ENCODE data around the gene NEU3. TPM values are rescaled to one million over a fixed set of nuclear protein-coding genes. Genes with fewer than 3 reads are reported as not detected.
"Not testable (repeated sequence)": the region's sequence is repeated elsewhere in the genome, so short reads cannot be mapped to it uniquely, and the experiment has no call there.

The NEU3 gene
- total RNA-seq, 3 donors from 2014 or later, result 6.0 to 8.5 (median 6.7) TPM

- H3K4me1 ChIP-seq (ENCODE audit: low read depth), result no peaks in the 10 kb centered on the region
- H3K4me3 ChIP-seq, result no peak overlapping the region
- no peak for ATAC-seq
- H3K9me3 ChIP-seq, result no peaks in the 10 kb centered on the region
- DNase-seq, result no peak
- H3K36me3 ChIP-seq (ENCODE audit: low read depth), result peaks cover 7% of the 10 kb centered on the region
- intact Hi-C loops (cut with DNase I, micrococcal nuclease), result no loop called here
- no peak for TF ChIP-seq CTCF (IDR thresholded peaks at IDR 0.05)
Observed at GRCh38 chr11:74978041-74978440, 10.7 kb upstream of the NEU3 start.

DNA sequence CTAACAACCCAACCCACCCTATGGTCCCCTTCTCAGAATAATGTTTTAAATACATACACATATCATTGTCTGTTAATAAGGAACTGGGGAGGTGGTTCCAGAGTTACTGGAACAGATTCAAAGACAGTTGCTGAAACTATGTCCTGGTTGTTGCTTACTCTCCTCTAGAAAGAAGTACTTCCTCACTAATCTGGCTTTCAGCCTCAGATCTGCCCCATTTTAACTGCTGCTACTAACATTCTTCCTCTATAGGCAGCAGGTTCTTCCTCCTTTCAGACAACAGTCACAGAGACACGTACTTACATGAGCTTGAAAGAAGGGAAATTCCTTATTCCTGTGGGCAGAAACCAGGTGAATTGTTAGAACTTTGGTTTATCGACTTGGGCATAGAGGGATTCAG lies 8.1 kb upstream of the NEU3 start:
- intact Hi-C loops (cut with DNase I, micrococcal nuclease), result no loop called here
- DNase-seq (no peak), ATAC-seq (peak; percentile 24)
- Histone ChIP-seq H3K36me3 (ENCODE audit: low read depth) (peaks cover 7% of the 10 kb centered on the region), H3K4me3 (no peak overlapping the region), H3K4me1 (ENCODE audit: low read depth) (peaks cover 7% of the 10 kb centered on the region), H3K9me3 (no peaks in the 10 kb centered on the region)
- no peak for TF ChIP-seq CTCF (IDR thresholded peaks at IDR 0.05)

- peaks cover 7% of the 10 kb centered on the region for H3K36me3 ChIP-seq (ENCODE audit: low read depth)
- H3K4me1 ChIP-seq (ENCODE audit: low read depth), result peaks cover 7% of the 10 kb centered on the region
- DNase-seq, result no peak
- intact Hi-C loops (cut with DNase I, micrococcal nuclease), result no loop called here
- H3K9me3 ChIP-seq, result no peaks in the 10 kb centered on the region
- no peak for TF ChIP-seq CTCF (IDR thresholded peaks at IDR 0.05)
- no peak for ATAC-seq
- no peak overlapping the region for H3K4me3 ChIP-seq
Observed at GRCh38 chr11:74981888-74982287, 6.8 kb upstream of the NEU3 start.

DNA sequence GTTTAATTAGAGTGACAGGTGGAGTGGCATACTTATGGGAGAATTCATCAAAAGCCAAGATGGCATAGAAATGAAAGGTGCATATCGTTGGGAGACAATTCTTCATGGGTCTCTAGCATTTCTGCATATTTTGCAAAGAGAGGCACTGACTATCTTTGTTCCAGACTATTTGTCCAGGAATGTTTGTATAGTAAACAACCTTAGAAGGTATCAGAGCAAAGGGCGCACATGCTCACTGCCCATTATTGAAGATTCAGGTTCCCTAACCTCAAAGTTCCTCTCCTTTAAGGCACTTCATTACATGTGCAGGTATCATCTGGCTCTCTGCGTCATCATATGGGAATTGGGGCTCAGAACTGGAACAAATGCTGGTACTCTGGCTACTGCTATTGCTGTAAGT lies 4.7 kb upstream of the NEU3 start:
- ATAC-seq (no peak), DNase-seq (no peak)
- H3K9me3 ChIP-seq, result no peaks in the 10 kb centered on the region
- no peak for TF ChIP-seq CTCF (IDR thresholded peaks at IDR 0.05)
- H3K4me3 ChIP-seq, result no peak overlapping the region
- peaks cover 7% of the 10 kb centered on the region for H3K4me1 ChIP-seq (ENCODE audit: low read depth)
- H3K36me3 ChIP-seq (ENCODE audit: low read depth), result no peaks in the 10 kb centered on the region
- intact Hi-C loops (cut with DNase I, micrococcal nuclease), result no loop called here

DNA sequence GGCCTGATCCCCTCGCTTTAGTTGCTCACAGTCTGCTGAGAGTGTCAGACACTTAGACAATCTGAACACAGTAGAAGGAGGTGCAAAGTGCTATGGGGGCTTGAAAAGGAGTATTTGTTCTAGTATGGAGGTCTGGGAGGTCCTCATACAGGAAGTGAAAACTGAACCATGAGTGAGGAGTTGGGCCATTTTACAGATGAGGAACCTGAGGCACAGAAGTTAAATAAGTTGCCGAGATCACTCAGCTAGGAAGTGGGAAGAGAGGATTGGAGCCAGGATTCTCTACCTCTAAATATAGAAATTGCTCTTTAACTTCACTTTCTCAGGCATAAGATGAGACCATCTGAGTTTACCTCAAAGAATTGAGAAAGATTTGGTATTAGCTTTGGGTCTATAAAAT lies 4.0 kb upstream of the NEU3 start:
- Histone ChIP-seq H3K36me3 (ENCODE audit: low read depth) (no peaks in the 10 kb centered on the region), H3K4me3 (no peak overlapping the region), H3K4me1 (ENCODE audit: low read depth) (peaks cover 12% of the 10 kb centered on the region), H3K9me3 (no peaks in the 10 kb centered on the region)
- intact Hi-C loops (cut with DNase I, micrococcal nuclease), result no loop called here
- ATAC-seq (no peak), DNase-seq (no peak)
- TF ChIP-seq CTCF (IDR thresholded peaks at IDR 0.05), result no peak

GRCh38 chr11:74989260-74989638 lies 516 bp downstream of the NEU3 start:
- intact Hi-C loops (cut with DNase I, micrococcal nuclease), result no loop called here
- ATAC-seq, result peak; percentile 14
- peak overlapping the region; percentile 69 for H3K4me3 ChIP-seq
- H3K36me3 ChIP-seq (ENCODE audit: low read depth), result no peaks in the 10 kb centered on the region
- H3K9me3 ChIP-seq, result no peaks in the 10 kb centered on the region
- peak in 1 of 3 donors; percentile 21 for DNase-seq
- H3K4me1 ChIP-seq (ENCODE audit: low read depth), result peaks cover 6% of the 10 kb centered on the region
- TF ChIP-seq CTCF (IDR thresholded peaks at IDR 0.05), result no peak

DNA sequence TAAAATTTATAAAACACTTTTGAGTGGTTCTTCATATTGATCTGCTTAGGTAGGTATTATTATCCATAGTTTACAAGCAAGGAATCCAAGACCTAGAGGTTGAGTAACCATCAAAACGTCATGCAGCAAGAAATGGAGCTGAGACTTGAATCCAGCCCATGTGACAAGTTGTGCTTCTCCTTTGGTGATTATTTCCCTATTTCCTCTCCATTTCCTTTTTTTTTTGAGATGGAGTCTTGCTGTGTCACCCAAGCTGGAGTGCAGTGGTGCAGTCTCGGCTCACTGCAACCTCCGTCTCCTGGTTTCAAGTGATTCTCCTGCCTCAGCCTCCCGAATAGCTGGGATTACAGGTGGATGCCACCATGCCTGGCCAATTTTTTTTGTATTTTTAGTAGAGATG lies 1.4 kb downstream of the NEU3 start:
- H3K36me3 ChIP-seq (ENCODE audit: low read depth); H3K4me3 ChIP-seq; H3K9me3 ChIP-seq; DNase-seq; intact Hi-C loops (cut with DNase I, micrococcal nuclease); H3K4me1 ChIP-seq (ENCODE audit: low read depth); ATAC-seq: not testable (repeated sequence)

All from mucosa of descending colon (tissue), 3 donors.